Globus pallidus (tissue), 1 donor: ENCODE data around the gene LRRC2.

ENCODE experiments used
- DNase-seq: peaks from one replicate; pipeline ENCODE4 v3.0.0-alpha.2; 2015; ENCODE audit warnings: low spot score

The LRRC2 gene

DNA sequence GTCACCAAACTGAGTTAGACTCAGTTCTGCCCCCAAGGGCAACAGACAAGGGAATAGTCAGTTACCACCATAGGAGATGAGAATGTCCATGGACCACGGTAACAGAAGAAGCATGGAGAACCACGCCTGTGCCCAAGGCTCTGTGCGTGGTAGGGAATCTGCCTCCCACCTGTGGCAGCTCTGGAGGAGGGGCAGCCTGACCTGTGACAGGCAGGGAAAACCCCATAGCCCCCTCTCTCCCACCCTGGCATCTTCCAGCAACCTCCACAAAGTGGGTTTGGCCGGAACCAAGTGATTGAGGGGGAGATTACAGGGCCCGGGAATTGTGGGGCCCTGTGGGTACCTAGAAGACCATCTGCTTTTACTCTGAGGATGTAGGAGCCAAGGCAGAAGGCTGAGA is 87.1 kb downstream of the LRRC2 start:
- no peak for DNase-seq

GRCh38 chr3:46478341-46478740 is 87.8 kb downstream of the LRRC2 start:
- no peak for DNase-seq

GRCh38 chr3:46477756-46478155 is 88.3 kb downstream of the LRRC2 start:
- no peak for DNase-seq

DNA sequence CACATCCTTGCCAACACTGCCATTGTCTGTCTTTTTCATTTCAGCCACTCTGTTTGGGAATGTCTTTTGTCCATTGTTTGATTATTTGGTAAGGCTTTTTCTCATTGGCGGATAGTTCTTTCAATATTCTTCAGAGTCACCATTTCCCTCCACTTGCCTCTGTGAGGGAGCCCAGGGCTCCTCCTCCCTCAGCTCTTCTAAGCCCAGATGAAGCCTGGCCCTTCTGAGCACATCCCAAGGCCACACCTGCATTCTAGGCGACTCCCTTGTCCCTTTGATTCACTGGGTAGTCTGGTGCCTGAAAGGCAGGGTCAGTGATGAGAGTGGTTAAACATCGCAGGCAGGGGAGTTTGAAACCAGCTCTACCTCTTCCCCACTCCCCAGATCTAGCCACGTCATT is 89.0 kb downstream of the LRRC2 start:
- DNase-seq, result no peak

DNA sequence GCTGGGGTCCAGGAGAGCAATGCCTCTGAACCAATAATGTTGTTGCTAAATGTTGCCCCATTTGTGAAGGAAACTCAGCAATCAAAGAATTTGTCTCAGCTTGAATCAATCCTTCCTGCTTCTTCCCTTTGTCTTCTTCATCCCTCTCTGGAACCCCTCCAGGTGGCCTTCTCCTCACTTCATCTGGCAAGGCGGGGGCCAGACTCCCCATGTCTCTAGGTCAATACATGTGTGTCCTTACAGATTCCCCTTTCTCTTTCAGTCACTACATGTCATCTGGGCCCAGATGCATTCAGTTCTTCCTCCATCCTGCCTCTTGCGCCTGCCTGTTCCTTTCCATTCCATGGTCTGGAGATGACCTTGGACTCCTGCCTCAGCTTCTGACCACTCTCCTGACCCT is 93.4 kb downstream of the LRRC2 start:
- no peak for DNase-seq

DNA sequence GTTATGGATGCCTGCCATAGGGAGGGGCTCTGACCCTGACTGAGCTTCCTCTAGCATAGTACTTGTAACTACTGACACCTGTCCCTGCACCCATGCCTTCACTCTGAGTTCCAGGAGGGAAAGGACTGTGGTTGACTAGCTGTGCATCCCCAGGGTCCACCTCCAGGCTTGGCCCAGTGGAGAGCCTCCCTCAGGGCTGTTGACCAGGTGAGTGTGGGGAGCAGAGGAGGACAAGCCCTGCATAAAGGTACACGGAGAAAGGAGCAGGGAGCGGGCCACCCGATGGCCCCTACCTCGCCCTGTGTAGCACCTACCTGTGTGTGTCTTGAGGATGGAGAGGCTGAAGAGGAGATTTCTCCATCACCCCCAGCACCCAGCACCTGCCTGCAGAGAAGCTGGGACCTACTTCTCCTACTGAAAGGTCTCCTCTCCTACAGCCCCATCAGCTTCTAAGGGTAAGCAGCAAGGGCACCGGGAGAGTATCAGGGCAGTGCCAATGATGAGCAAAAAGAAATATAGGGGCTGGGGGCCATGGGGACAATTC is 94.7 kb downstream of the LRRC2 start:
- no peak for DNase-seq

- DNase-seq, result no peak
These were observed 95.3 kb downstream of the LRRC2 start for GRCh38 chr3:46470831-46471230.

GRCh38 chr3:46469680-46470357 is 96.3 kb downstream of the LRRC2 start:
- DNase-seq, result no peak

DNA sequence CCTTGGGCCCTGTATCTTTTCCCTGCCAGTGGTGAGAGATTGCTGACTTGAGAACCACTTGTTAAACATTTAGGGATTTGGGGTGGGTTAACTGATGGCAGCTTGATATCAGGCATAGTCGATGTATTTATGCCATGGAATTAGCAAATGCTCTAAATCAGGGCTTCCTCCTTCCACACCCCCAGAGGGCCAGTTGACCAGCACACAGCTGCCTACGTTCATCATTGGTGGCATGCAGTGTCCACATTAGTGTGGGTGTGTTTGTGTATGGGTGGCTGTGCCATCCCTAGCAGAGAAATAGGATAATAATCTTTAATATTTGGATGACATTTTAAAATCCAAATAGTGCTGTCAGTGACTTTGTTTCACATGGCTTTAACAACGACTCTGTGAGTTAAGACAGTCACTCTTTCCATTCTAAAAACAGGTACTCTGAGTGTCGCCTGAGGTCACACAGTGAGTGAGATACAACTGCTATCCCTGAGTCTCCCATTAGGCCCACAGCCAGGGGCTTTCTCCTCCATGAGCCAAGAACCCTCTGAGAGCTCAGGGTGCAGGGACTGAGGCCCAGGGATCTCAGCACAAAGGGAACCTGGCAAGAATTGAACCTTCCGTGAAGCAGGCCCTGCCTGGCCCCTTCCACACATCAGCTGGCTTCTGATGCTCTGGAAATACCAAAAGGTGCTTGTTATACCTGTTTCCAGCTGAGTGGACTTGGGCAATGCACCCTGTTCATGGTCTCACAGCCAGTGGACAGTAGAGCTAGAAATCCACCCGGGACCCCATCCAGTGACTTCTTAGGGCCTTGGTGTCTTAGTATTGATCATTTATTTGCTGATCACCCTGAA is 97.1 kb downstream of the LRRC2 start:
- no peak for DNase-seq

DNA sequence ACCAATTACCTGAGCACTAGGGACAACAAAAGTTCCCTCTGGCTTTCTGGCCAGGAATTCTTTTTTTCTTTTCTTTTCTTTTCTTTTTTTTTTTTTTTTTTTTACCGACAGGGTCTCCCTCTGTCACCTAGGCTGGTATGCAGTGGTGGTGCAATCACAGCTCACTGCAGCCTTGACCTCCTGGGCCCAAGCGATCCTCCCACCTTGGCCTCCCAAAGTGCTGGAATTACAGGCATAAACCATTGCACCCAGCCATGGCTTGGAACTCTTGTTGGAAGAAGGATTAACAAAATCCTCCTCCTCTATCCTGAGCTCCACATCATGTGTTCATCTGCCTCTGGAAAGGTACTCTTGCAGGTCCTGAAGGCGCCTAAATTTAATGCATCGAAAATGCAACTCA is 98.5 kb downstream of the LRRC2 start:
- DNase-seq, result no peak

GRCh38 chr3:46466871-46467403 is 99.2 kb downstream of the LRRC2 start:
- DNase-seq, result no peak

DNA sequence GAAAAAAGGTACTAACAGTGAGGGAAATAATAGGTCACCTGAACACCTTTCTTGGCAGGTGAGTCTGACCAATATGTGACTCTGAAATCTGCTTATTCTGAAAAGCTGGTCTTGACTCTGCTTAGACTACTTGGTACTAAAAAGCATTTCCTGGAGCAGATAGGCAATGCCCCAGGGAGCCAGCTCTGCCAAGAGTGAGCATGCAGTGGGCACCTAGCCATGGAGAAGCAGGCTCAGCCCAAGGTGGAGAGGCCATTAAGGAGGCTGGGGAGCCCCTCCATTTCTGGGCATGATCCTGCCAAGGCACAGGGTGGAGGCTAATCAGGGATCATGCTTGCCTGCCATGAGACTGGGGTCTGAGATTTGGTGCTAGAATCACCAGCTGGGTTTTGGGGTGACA is 99.8 kb downstream of the LRRC2 start:
- DNase-seq, result no peak
